A673 (cell line): ENCODE measurements around the gene HDAC3.

Experiments used
- EZH2 ChIP-seq: fragments of 200-600 bp; sonication (generic); IDR thresholded peaks from 2 replicates; pipeline ENCODE4 v1.6.1; 2017; ENCODE audit warnings: borderline replicate concordance, low read depth, mild to moderate bottlenecking, mixed read lengths, antibody characterized with exemption, low read length; ENCODE audit not compliant: poor library complexity, severe bottlenecking
- TF ChIP-seq, protein P1 (sequence below): fragments of 300-800, 200-600 bp; sonication (generic); conservative IDR thresholded peaks from 2 replicates; pipeline ENCODE4 v1.5.1; 2017; ENCODE audit warnings: low read depth, mild to moderate bottlenecking, antibody characterized with exemption, low read length, moderate library complexity, mixed read lengths

GRCh38 chr5:141618030-141618803, 18.4 kb downstream of the HDAC3 start:
- TF ChIP-seq, protein P1, sequence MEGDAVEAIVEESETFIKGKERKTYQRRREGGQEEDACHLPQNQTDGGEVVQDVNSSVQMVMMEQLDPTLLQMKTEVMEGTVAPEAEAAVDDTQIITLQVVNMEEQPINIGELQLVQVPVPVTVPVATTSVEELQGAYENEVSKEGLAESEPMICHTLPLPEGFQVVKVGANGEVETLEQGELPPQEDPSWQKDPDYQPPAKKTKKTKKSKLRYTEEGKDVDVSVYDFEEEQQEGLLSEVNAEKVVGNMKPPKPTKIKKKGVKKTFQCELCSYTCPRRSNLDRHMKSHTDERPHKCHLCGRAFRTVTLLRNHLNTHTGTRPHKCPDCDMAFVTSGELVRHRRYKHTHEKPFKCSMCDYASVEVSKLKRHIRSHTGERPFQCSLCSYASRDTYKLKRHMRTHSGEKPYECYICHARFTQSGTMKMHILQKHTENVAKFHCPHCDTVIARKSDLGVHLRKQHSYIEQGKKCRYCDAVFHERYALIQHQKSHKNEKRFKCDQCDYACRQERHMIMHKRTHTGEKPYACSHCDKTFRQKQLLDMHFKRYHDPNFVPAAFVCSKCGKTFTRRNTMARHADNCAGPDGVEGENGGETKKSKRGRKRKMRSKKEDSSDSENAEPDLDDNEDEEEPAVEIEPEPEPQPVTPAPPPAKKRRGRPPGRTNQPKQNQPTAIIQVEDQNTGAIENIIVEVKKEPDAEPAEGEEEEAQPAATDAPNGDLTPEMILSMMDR, result no peak
- no peak for TF ChIP-seq EZH2
